Muscle layer of colon (tissue), 2 donors: ENCODE measurements around the gene LTB.
A peak's percentile ranks its signal among the peaks of the same experiment; 100 is the strongest.

Experiments
- H3K27ac ChIP-seq: one replicate; pipeline ENCODE4 v1.7.0; 2013; ENCODE audit warnings: low read depth, mild to moderate bottlenecking, low read length, moderate library complexity
- H3K27me3 ChIP-seq, 2 donors: one replicate each; pipeline ENCODE4 v1.7.0; 2013; ENCODE audit warnings: low read length in 2 of 2, mild to moderate bottlenecking in 2 of 2; ENCODE audit not compliant: insufficient read depth in 2 of 2, control insufficient read depth in 1 of 2
- H3K36me3 ChIP-seq: one replicate; pipeline ENCODE4 v1.7.0; 2013; ENCODE audit warnings: mild to moderate bottlenecking, low read length; ENCODE audit not compliant: insufficient read depth
- H3K4me1 ChIP-seq: one replicate; pipeline ENCODE4 v1.7.0; 2013; ENCODE audit warnings: mild to moderate bottlenecking, low read length; ENCODE audit not compliant: insufficient read depth
- H3K4me3 ChIP-seq, 2 donors: one replicate each; pipeline ENCODE4 v1.7.0; 2013; ENCODE audit warnings: low read length in 2 of 2, low read depth in 1 of 2, mild to moderate bottlenecking in 1 of 2, moderate library complexity in 1 of 2
- H3K9ac ChIP-seq: one replicate; pipeline ENCODE4 v1.7.0; 2013; ENCODE audit warnings: low read length
- H3K9me3 ChIP-seq: one replicate; pipeline ENCODE4 v1.7.0; 2013; ENCODE audit warnings: mild to moderate bottlenecking, low read length
- donor health status: abdominal sarcoma.
- donor health status: Adenocarcinoma of cecum.

The LTB gene

GRCh38 chr6:31620586-31621319 is 38.5 kb upstream of the LTB start, which contains the start of gene PRRC2A:
Gene PRRC2A, plus strand, starts transcription at chr6:31620715. Its CDS starts 2,075 bp downstream, at chr6:31622790.
- Histone ChIP-seq H3K9ac (peak within 1 kb of the TSS; percentile 99), H3K4me3 (peak within 1 kb of the TSS; percentile 60 to 89), H3K9me3 (no peaks in the 10 kb centered on the region), H3K4me1 (peaks cover 18% of the 10 kb centered on the region), H3K27ac (peak within 1 kb of the TSS; percentile 94), H3K36me3 (peaks cover 26% of the 10 kb centered on the region), H3K27me3 (no peaks in the 10 kb centered on the region)

- Histone ChIP-seq H3K4me3 (peak overlapping the region; percentile 58 to 64), H3K9ac (peak overlapping the region; percentile 65), H3K36me3 (peaks cover 19% of the 10 kb centered on the region), H3K4me1 (peaks cover 18% of the 10 kb centered on the region), H3K9me3 (no peaks in the 10 kb centered on the region), H3K27me3 (no peaks in the 10 kb centered on the region), H3K27ac (peak overlapping the region; percentile 94)
These were observed 37.8 kb upstream of the LTB start for GRCh38 chr6:31619805-31620585.

GRCh38 chr6:31617010-31617409 is 34.8 kb upstream of the LTB start:
- Histone ChIP-seq H3K4me1 (peaks cover 8% of the 10 kb centered on the region), H3K27ac (no peak overlapping the region), H3K9me3 (no peaks in the 10 kb centered on the region), H3K27me3 (no peaks in the 10 kb centered on the region), H3K36me3 (no peaks in the 10 kb centered on the region), H3K4me3 (no peak overlapping the region), H3K9ac (no peak overlapping the region)

- Histone ChIP-seq H3K27me3 (no peaks in the 10 kb centered on the region), H3K4me3 (no peak overlapping the region), H3K36me3 (no peaks in the 10 kb centered on the region), H3K27ac (peak overlapping the region; percentile 19), H3K9ac (no peak overlapping the region), H3K9me3 (no peaks in the 10 kb centered on the region), H3K4me1 (no peaks in the 10 kb centered on the region)
These were observed 33.5 kb upstream of the LTB start for GRCh38 chr6:31615748-31616147.

GRCh38 chr6:31614684-31615578 is 32.7 kb upstream of the LTB start, which contains the start of gene AIF1:
Gene AIF1, plus strand, starts transcription at chr6:31615234. Its CDS starts 96 bp downstream, at chr6:31615330.
- peak within 1 kb of the TSS; percentile 24 for H3K27ac ChIP-seq
- H3K4me1 ChIP-seq, result no peaks in the 10 kb centered on the region
- H3K9me3 ChIP-seq, result no peaks in the 10 kb centered on the region
- H3K36me3 ChIP-seq, result no peaks in the 10 kb centered on the region
- H3K4me3 ChIP-seq, result no peak within 1 kb of the TSS
- no peaks in the 10 kb centered on the region for H3K27me3 ChIP-seq
- H3K9ac ChIP-seq, result no peak within 1 kb of the TSS

GRCh38 chr6:31614075-31614619 is 31.9 kb upstream of the LTB start:
- H3K9ac ChIP-seq, result no peak overlapping the region
- H3K27me3 ChIP-seq, result no peaks in the 10 kb centered on the region
- H3K27ac ChIP-seq, result no peak overlapping the region
- H3K4me3 ChIP-seq, result no peak overlapping the region
- no peaks in the 10 kb centered on the region for H3K9me3 ChIP-seq
- H3K36me3 ChIP-seq, result no peaks in the 10 kb centered on the region
- H3K4me1 ChIP-seq, result no peaks in the 10 kb centered on the region

GRCh38 chr6:31610968-31611367 is 28.7 kb upstream of the LTB start:
- Histone ChIP-seq H3K27me3 (no peaks in the 10 kb centered on the region), H3K9me3 (no peaks in the 10 kb centered on the region), H3K9ac (no peak overlapping the region), H3K4me1 (no peaks in the 10 kb centered on the region), H3K36me3 (no peaks in the 10 kb centered on the region), H3K27ac (no peak overlapping the region), H3K4me3 (no peak overlapping the region)

GRCh38 chr6:31609519-31610406 is 27.5 kb upstream of the LTB start:
- H3K27me3 ChIP-seq, result no peaks in the 10 kb centered on the region
- no peak overlapping the region for H3K27ac ChIP-seq
- no peaks in the 10 kb centered on the region for H3K9me3 ChIP-seq
- H3K36me3 ChIP-seq, result no peaks in the 10 kb centered on the region
- H3K9ac ChIP-seq, result no peak overlapping the region
- H3K4me3 ChIP-seq, result no peak overlapping the region
- H3K4me1 ChIP-seq, result no peaks in the 10 kb centered on the region

- H3K9ac ChIP-seq, result no peak overlapping the region
- no peaks in the 10 kb centered on the region for H3K4me1 ChIP-seq
- H3K27me3 ChIP-seq, result no peaks in the 10 kb centered on the region
- no peak overlapping the region for H3K4me3 ChIP-seq
- no peak overlapping the region for H3K27ac ChIP-seq
- no peaks in the 10 kb centered on the region for H3K9me3 ChIP-seq
- no peaks in the 10 kb centered on the region for H3K36me3 ChIP-seq
These were observed 25.1 kb upstream of the LTB start for GRCh38 chr6:31607317-31607716.

- Histone ChIP-seq H3K9me3 (no peaks in the 10 kb centered on the region), H3K27ac (no peak overlapping the region), H3K4me1 (no peaks in the 10 kb centered on the region), H3K4me3 (no peak overlapping the region), H3K9ac (no peak overlapping the region), H3K36me3 (no peaks in the 10 kb centered on the region), H3K27me3 (no peaks in the 10 kb centered on the region)
These were observed 14.8 kb upstream of the LTB start for GRCh38 chr6:31597006-31597405.
